Superior temporal gyrus (tissue), 1 donor: ENCODE data around the gene TFPT.
A peak's percentile ranks its signal among the peaks of the same experiment; 100 is the strongest.

Experiments
- DNase-seq: peaks from one replicate; pipeline ENCODE4 v3.0.0-alpha.2; 2016; ENCODE audit errors: extremely low spot score

Gene TFPT

GRCh38 chr19:54115109-54116063 is at the start of gene TFPT, which contains the start of gene PRPF31:
TFPT (minus strand) TSS chr19:54115657; CDS start chr19:54115269, 388 bp downstream.
PRPF31 (plus strand) TSS chr19:54115754; CDS start chr19:54118279, 2,525 bp downstream.
- peak; percentile 100 for DNase-seq

GRCh38 chr19:54165222-54165621 is 49.8 kb upstream of the TFPT start:
- no peak for DNase-seq

- DNase-seq = no peak
These were observed 49.1 kb upstream of the TFPT start for GRCh38 chr19:54164369-54165068.

- DNase-seq = no peak
These were observed 47.4 kb upstream of the TFPT start for GRCh38 chr19:54162884-54163283.

GRCh38 chr19:54162241-54162805 is 46.9 kb upstream of the TFPT start:
- DNase-seq = no peak

GRCh38 chr19:54160854-54161253 is 45.4 kb upstream of the TFPT start:
- no peak for DNase-seq

GRCh38 chr19:54160182-54160811 is 44.8 kb upstream of the TFPT start:
- no peak for DNase-seq

- DNase-seq = peak; percentile 100
These were observed 44.1 kb upstream of the TFPT start, which contains the start of gene LENG1 for GRCh38 chr19:54159352-54160181. LENG1 (minus strand) TSS chr19:54159721; CDS start chr19:54159695, 26 bp downstream.

GRCh38 chr19:54158812-54159351 is 43.4 kb upstream of the TFPT start:
- DNase-seq = peak; percentile 10

GRCh38 chr19:54156953-54157352 is 41.5 kb upstream of the TFPT start:
- DNase-seq = no peak

- no peak for DNase-seq
These were observed 41.0 kb upstream of the TFPT start for GRCh38 chr19:54156490-54156889.

- DNase-seq = no peak
These were observed 40.2 kb upstream of the TFPT start for GRCh38 chr19:54155694-54156093.

- DNase-seq = no peak
These were observed 39.3 kb upstream of the TFPT start for GRCh38 chr19:54154603-54155345.

- DNase-seq = no peak
These were observed 38.4 kb upstream of the TFPT start for GRCh38 chr19:54153731-54154326.

- no peak for DNase-seq
These were observed 37.5 kb upstream of the TFPT start for GRCh38 chr19:54152878-54153524.

- DNase-seq = no peak
These were observed 36.8 kb upstream of the TFPT start for GRCh38 chr19:54152267-54152666.

- DNase-seq = peak; percentile 17
These were observed 36.0 kb upstream of the TFPT start for GRCh38 chr19:54151362-54152035.
